K562 (cell line): Measurements from ENCODE around the gene DNASE2. TPM values are rescaled to one million over a fixed set of nuclear protein-coding genes. Genes with fewer than 3 reads are reported as not detected.

Experiments used
- ATAC-seq: fragments of 200-7000 bp; cut with Tn5 transposase; 3 replicates; pipeline ENCODE4 v1.9.1; 2020; ENCODE audit warnings: moderate library complexity
- BruUV-seq: library from RNA; stranded (reverse); fragments of 400-500 nt; replicated peaks from 2 replicates; lab custom pipeline; 2021; lab: Mats Ljungman, UMichigan
- CTCF ChIA-PET: fragments of 300-600 bp; formaldehyde crosslinking; extraction: SDS; loops from one replicate; lab custom pipeline; 2021; ENCODE audit warnings: low intra/inter-chr PET ratio; lab: Yijun Ruan, JAX
- POLR2A ChIA-PET: fragments of 300-600, 350-650 bp; sonication (Branson Sonifier 250); formaldehyde crosslinking; extraction: SDS; loops from one replicate; lab custom pipeline; 2021; ENCODE audit warnings: antibody characterized with exemption, inconsistent platforms; lab: Yijun Ruan, JAX
- DNase-seq, 4 experiments: peaks; one replicate each; pipeline versions ENCODE4 v3.0.0 to v3.0.0-alpha.2; 2011 to 2018; ENCODE audit warnings: low spot score in 3 of 4, mixed read lengths in 3 of 4; ENCODE audit errors: extremely low read depth in 1 of 4
- FAIRE-seq: peaks from 2 replicates; lab custom pipeline; 2011; peaks lifted over from hg19 to GRCh38; lab: Jason Lieb, UNC
- H2AFZ ChIP-seq: 2 replicates; pipeline ENCODE4 v1.6.0; 2011; ENCODE audit warnings: low read depth, low read length, control low read depth, inconsistent platforms
- H3K27ac ChIP-seq: fragments of 200-600 bp; 3 replicates; pipeline ENCODE4 v1.8.0; 2011; ENCODE audit warnings: low read depth, mild to moderate bottlenecking, control low read depth, inconsistent platforms, low read length, moderate library complexity, mixed read lengths; ENCODE audit errors: extremely low read depth
- H3K27me3 ChIP-seq, 2 experiments: fragments of 300-600 bp in 1 of 2; 2 replicates in 1 of 2; 3 replicates in 1 of 2; pipeline versions ENCODE4 v1.6.0 to v1.8.0; 2011; ENCODE audit warnings: inconsistent platforms in 2 of 2, low read length in 2 of 2, mild to moderate bottlenecking in 1 of 2, mixed read lengths in 1 of 2, moderate library complexity in 1 of 2; ENCODE audit not compliant: control insufficient read depth in 2 of 2, insufficient read depth in 2 of 2
- H3K36me3 ChIP-seq: fragments of 300-600 bp; 3 replicates; pipeline ENCODE4 v1.8.0; 2011; ENCODE audit warnings: mild to moderate bottlenecking, low read length, inconsistent platforms; ENCODE audit not compliant: control insufficient read depth, insufficient read depth
- H3K4me1 ChIP-seq, 2 experiments: fragments of 200-600 bp in 1 of 2; replicated peaks in 1 of 2; 2 replicates in 1 of 2; 3 replicates in 1 of 2; pipeline versions ENCODE4 v1.5.1 to v1.8.0; 2011; ENCODE audit warnings: inconsistent platforms in 2 of 2, low read length in 2 of 2, mild to moderate bottlenecking in 1 of 2, mixed read lengths in 1 of 2, moderate library complexity in 1 of 2; ENCODE audit not compliant: control insufficient read depth in 2 of 2, insufficient read depth in 2 of 2
- H3K4me2 ChIP-seq: 2 replicates; pipeline ENCODE4 v1.6.1; 2011; ENCODE audit warnings: low read length, control low read depth, inconsistent platforms, mixed read lengths; ENCODE audit not compliant: insufficient read depth
- H3K4me3 ChIP-seq: fragments of 200-600 bp; sonication (generic), shearing (Covaris generic); 2 replicates; pipeline ENCODE4 v1.5.1; 2016; ENCODE audit warnings: control low read depth, inconsistent platforms
- H3K79me2 ChIP-seq: fragments of 200-600 bp; 3 replicates; pipeline ENCODE4 v1.8.0; 2011; ENCODE audit warnings: low read length, inconsistent platforms; ENCODE audit not compliant: control insufficient read depth, insufficient read depth
- H3K9ac ChIP-seq, 2 experiments: 2 replicates each; pipeline versions ENCODE4 v1.6.0 to v1.6.1; 2011; ENCODE audit warnings: low read depth in 2 of 2, low read length in 2 of 2, control low read depth in 1 of 2, inconsistent platforms in 1 of 2, mild to moderate bottlenecking in 1 of 2, mixed read lengths in 1 of 2; ENCODE audit not compliant: insufficient read depth in 1 of 2
- H3K9me1 ChIP-seq: one replicate; pipeline ENCODE4 v1.6.0; 2011; ENCODE audit warnings: inconsistent platforms, mild to moderate bottlenecking, low read length, moderate library complexity; ENCODE audit not compliant: control insufficient read depth, insufficient read depth
- H3K9me3 ChIP-seq: replicated peaks from 2 replicates; pipeline ENCODE4 v1.5.1; 2011; ENCODE audit warnings: low read depth, low read length, inconsistent platforms; ENCODE audit not compliant: control insufficient read depth, insufficient read depth
- H4K20me1 ChIP-seq: replicated peaks from 2 replicates; pipeline ENCODE4 v1.6.1; 2011; ENCODE audit warnings: low read length, inconsistent platforms, mixed read lengths; ENCODE audit not compliant: control insufficient read depth, insufficient read depth
- ATF7 ChIP-seq: fragments of 450-650 bp; IDR thresholded peaks from 2 replicates; pipeline ENCODE4 v1.7.1; 2014; ENCODE audit warnings: mild to moderate bottlenecking, moderate library complexity
- E2F3 ChIP-seq: fragments of 250-450 bp; sonication (Bioruptor Pico); IDR thresholded peaks from 2 replicates; pipeline ENCODE4 v1.4.0; 2020; ENCODE audit warnings: mild to moderate bottlenecking
- ERF ChIP-seq: fragments of 450-650 bp; formaldehyde crosslinking; IDR thresholded peaks from 2 replicates; pipeline ENCODE4 v1.4.0; 2020; ENCODE audit warnings: mild to moderate bottlenecking, mixed read lengths
- ILK ChIP-seq: fragments of 450-650 bp; IDR thresholded peaks from 2 replicates; pipeline ENCODE4 v1.6.1; 2016; ENCODE audit warnings: missing genetic modification characterization, low read depth, mild to moderate bottlenecking, missing compliant biosample characterization, moderate library complexity, borderline replicate concordance
- MAX ChIP-seq: sonication (generic); formaldehyde crosslinking; IDR thresholded peaks from 2 replicates; pipeline ENCODE4 v1.9.0; 2022; ENCODE audit warnings: mild to moderate bottlenecking, missing genetic modification reagents
- MECOM ChIP-seq: fragments of 250-450 bp; sonication (Bioruptor Pico); IDR thresholded peaks from 2 replicates; pipeline ENCODE4 v1.8.0; 2022; ENCODE audit warnings: inconsistent platforms
- NFE2L1 ChIP-seq: fragments of 450-650 bp; IDR thresholded peaks from 2 replicates; pipeline ENCODE4 v1.6.1; 2016; ENCODE audit warnings: missing genetic modification characterization, low read depth, mild to moderate bottlenecking, missing compliant biosample characterization, moderate library complexity, borderline replicate concordance
- NR4A1 ChIP-seq, 2 experiments: fragments of 250-450 bp in 1 of 2; fragments of 450-650 bp in 1 of 2; sonication (Bioruptor Pico) in 1 of 2; IDR thresholded peaks; 2 replicates each; pipeline versions ENCODE4 v1.4.0 to v1.6.1; 2016 to 2020; ENCODE audit warnings: mild to moderate bottlenecking in 2 of 2, missing compliant biosample characterization in 1 of 2, missing genetic modification characterization in 1 of 2, moderate library complexity in 1 of 2
- TEAD4 ChIP-seq, 2 experiments: sonication (generic) in 1 of 2; formaldehyde crosslinking in 1 of 2; IDR thresholded peaks; 2 replicates each; pipeline versions ENCODE4 v1.6.1 to v1.8.0; 2012 to 2022; ENCODE audit warnings: borderline replicate concordance in 1 of 2, inconsistent platforms in 1 of 2, low read length in 1 of 2, mild to moderate bottlenecking in 1 of 2, missing genetic modification reagents in 1 of 2
- TSHZ1 ChIP-seq: fragments of 250-450 bp; sonication (Bioruptor Pico); IDR thresholded peaks from 2 replicates; pipeline ENCODE4 v1.4.0; 2020; ENCODE audit warnings: mild to moderate bottlenecking, moderate library complexity
- ZBTB17 ChIP-seq: fragments of 450-650 bp; formaldehyde crosslinking; IDR thresholded peaks from 2 replicates; pipeline ENCODE4 v1.4.0; 2020; ENCODE audit warnings: mild to moderate bottlenecking
- ZNF311 ChIP-seq: fragments of 250-450 bp; sonication (Bioruptor Pico); IDR thresholded peaks from 2 replicates; pipeline ENCODE4 v1.4.0; 2020; ENCODE audit warnings: mild to moderate bottlenecking, moderate library complexity
- ZNF586 ChIP-seq: fragments of 450-650 bp; formaldehyde crosslinking; conservative IDR thresholded peaks from 2 replicates; pipeline ENCODE4 v1.4.0; 2020; ENCODE audit warnings: mild to moderate bottlenecking, moderate library complexity
- WGBS: fragments of 100-300 bp; shearing (Covaris generic); methylation state at CpG from one replicate; pipeline ENCODE4 v1.1.6; 2016; ENCODE audit warnings: low coverage, mixed read lengths; ENCODE audit not compliant: insufficient coverage; ENCODE audit errors: missing lambda C conversion rate; 5-methylcytosine and 5-hydroxymethylcytosine counted together
- in situ Hi-C: fragments of 300-500 bp; cut with MboI; formaldehyde crosslinking; loops from 4 replicates; pipeline ENCODE4 v1.15.0; 2018; ENCODE audit warnings: inconsistent platforms, mixed read lengths
- intact Hi-C: fragments of 100-400 bp; cut with micrococcal nuclease; formaldehyde crosslinking; loops from 2 replicates; pipeline ENCODE4 v1.14.2; 2022
- polyA plus RNA-seq, 8 experiments: library from polyadenylated mRNA; depleted of rRNA in 4 of 8; stranded (reverse) in 5 of 8; unstranded in 3 of 8; fragments of >200 nt; fragmentation: Nextera tagmentation in 2 of 8; fragmentation: Illumina TruSeq in 1 of 8; extraction: Ambion mirVana in 2 of 8; extraction: Trizol in 1 of 8; gene quantifications; 2 replicates each; pipeline versions ENCODE4 v1.2.1 to v1.2.3, GENCODE V29; 2011 to 2014; ENCODE audit warnings: inconsistent platforms in 1 of 8, missing spikeins in 1 of 8
- total RNA-seq, 7 experiments: library from RNA; depleted of rRNA in 6 of 7; stranded (reverse); fragments of >200 nt in 6 of 7; fragmentation: Illumina TruSeq in 2 of 7; extraction: Trizol in 2 of 7; gene quantifications; 2 replicates each; pipeline versions ENCODE4 v1.2.1 to v1.2.3, GENCODE V29; 2011 to 2021; ENCODE audit warnings: low replicate concordance in 1 of 7
- TF ChIP-seq, protein P1 (sequence below): fragments of 250-450 bp; sonication (Bioruptor Pico); IDR thresholded peaks from 2 replicates; pipeline ENCODE4 v1.4.0; 2020; ENCODE audit warnings: mild to moderate bottlenecking, moderate library complexity
- TF ChIP-seq, protein P2 (sequence below): fragments of 450-650 bp; IDR thresholded peaks from 2 replicates; pipeline ENCODE4 v1.6.1; 2016; ENCODE audit warnings: missing biosample characterization, missing genetic modification characterization

DNASE2 gene
- total and polyA plus RNA-seq, 9 of the 15 experiments (the other 6 are each of a cell fraction or from before 2014, with no cell fraction given) = 4.4 to 27.0 (median 20.2) TPM

- ATAC-seq (no peak), FAIRE-seq (no peak), DNase-seq (no peak)
- H3K4me2 ChIP-seq = peak overlapping the region; percentile 42
- no peak overlapping the region for H3K4me3 ChIP-seq
- peaks cover 5% of the 10 kb centered on the region; the same call in 1 of the 2 replicates for H4K20me1 ChIP-seq
- BruUV-seq = TSS peak; percentile 34
- H2AFZ ChIP-seq = no peak overlapping the region
- H3K27ac ChIP-seq = peak overlapping the region; percentile 96
- intact Hi-C loops (no loop called here), in situ Hi-C loops (no loop called here)
- H3K79me2 ChIP-seq = peaks cover 69% of the 10 kb centered on the region
- H3K9me1 ChIP-seq = no peaks in the 10 kb centered on the region
- ChIA-PET CTCF (no interaction called here), POLR2A (interaction anchor here (0.5 to 2.9 kb wide), 7 partner anchors 9 to 1743 kb away, joined by 3 to 23 read pairs (median 3); partner anchors contain the start of genes GCDH and SYCE2)
- peaks cover 32 to 74% of the 10 kb centered on the region in 2 experiments; a peak in 4 of 5 replicates for H3K4me1 ChIP-seq
- WGBS = 48% methylated on average over 2 of the region's 3 CpGs
- peaks cover 41% of the 10 kb centered on the region for H3K36me3 ChIP-seq
- H3K27me3 ChIP-seq = no peaks in the 10 kb centered on the region
- no peaks in the 10 kb centered on the region for H3K9me3 ChIP-seq
- peak overlapping the region; percentile 71 to 94; a peak in 3 of 4 replicates for H3K9ac ChIP-seq
- peak; percentile 89 for TF ChIP-seq ZNF311 (CRISPR knock-in tag)
- peak; percentile 82; the same call in 1 of the 2 replicates for TF ChIP-seq TSHZ1 (CRISPR knock-in tag)
- TF ChIP-seq MECOM (CRISPR knock-in tag) = peak; percentile 88
- peak; percentile 62 for TF ChIP-seq ILK (tag)
- TF ChIP-seq MAX (CRISPR knock-in tag) = 0 out of 2 replicates have a peak, but pooled peaks have one; percentile 4
- TF ChIP-seq ZBTB17 (CRISPR knock-in tag) = peak; percentile 74
- TF ChIP-seq, protein P1, sequence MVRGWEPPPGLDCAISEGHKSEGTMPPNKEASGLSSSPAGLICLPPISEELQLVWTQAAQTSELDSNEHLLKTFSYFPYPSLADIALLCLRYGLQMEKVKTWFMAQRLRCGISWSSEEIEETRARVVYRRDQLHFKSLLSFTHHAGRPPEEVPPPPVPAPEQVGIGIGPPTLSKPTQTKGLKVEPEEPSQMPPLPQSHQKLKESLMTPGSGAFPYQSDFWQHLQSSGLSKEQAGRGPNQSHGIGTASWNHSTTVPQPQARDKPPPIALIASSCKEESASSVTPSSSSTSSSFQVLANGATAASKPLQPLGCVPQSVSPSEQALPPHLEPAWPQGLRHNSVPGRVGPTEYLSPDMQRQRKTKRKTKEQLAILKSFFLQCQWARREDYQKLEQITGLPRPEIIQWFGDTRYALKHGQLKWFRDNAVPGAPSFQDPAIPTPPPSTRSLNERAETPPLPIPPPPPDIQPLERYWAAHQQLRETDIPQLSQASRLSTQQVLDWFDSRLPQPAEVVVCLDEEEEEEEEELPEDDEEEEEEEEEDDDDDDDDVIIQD = peak; percentile 11; the same call in 1 of the 2 replicates
- TF ChIP-seq ERF (CRISPR knock-in tag) = peak; percentile 85; the same call in 1 of the 2 replicates
- peak; percentile 20; the same call in 1 of the 2 replicates for TF ChIP-seq NFE2L1 (tag)
- no peak for TF ChIP-seq TEAD4 (IDR thresholded peaks at IDR 0.05; ENCODE audit: low read length)
- TF ChIP-seq TEAD4 (CRISPR knock-in tag; IDR thresholded peaks at IDR 0.05; ENCODE audit: borderline replicate concordance) = no peak
- 0 out of 2 replicates have a peak, but pooled peaks have one; percentile 18 for TF ChIP-seq ZNF586 (CRISPR knock-in tag)
- TF ChIP-seq, protein P2, sequence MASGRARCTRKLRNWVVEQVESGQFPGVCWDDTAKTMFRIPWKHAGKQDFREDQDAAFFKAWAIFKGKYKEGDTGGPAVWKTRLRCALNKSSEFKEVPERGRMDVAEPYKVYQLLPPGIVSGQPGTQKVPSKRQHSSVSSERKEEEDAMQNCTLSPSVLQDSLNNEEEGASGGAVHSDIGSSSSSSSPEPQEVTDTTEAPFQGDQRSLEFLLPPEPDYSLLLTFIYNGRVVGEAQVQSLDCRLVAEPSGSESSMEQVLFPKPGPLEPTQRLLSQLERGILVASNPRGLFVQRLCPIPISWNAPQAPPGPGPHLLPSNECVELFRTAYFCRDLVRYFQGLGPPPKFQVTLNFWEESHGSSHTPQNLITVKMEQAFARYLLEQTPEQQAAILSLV (tag) = peak; percentile 90
- peak; percentile 69; the same call in 1 of the 2 replicates for TF ChIP-seq E2F3 (CRISPR knock-in tag)
- TF ChIP-seq ATF7 = no peak
- peak; percentile 72; the same call in 1 of the 2 replicates for TF ChIP-seq NR4A1 (CRISPR knock-in tag; IDR thresholded peaks at IDR 0.05)
- peak; percentile 96 for TF ChIP-seq NR4A1 (tag; IDR thresholded peaks at IDR 0.05)
Observed at GRCh38 chr19:12882589-12882988, 1.3 kb upstream of the DNASE2 start.
